K562 (cell line): ENCODE measurements around the gene TMEM87B. TPM values are rescaled to one million over a fixed set of nuclear protein-coding genes. Genes with fewer than 3 reads are reported as not detected.

Experiments
- CBFA2T2 ChIP-seq: fragments of 450-650 bp; conservative IDR thresholded peaks from 2 replicates; pipeline ENCODE4 v1.6.1; 2017; ENCODE audit warnings: mild to moderate bottlenecking
- CEBPG ChIP-seq, 3 experiments: fragments of 200-800 bp in 1 of 3; sonication (Bioruptor generic) in 1 of 3; sonication (generic) in 1 of 3; formaldehyde crosslinking in 1 of 3; IDR thresholded peaks in 2 of 3; conservative IDR thresholded peaks in 1 of 3; 2 replicates each; pipeline versions ENCODE4 v1.6.1 to v1.8.0; 2016 to 2022; ENCODE audit warnings: missing compliant biosample characterization in 2 of 3, missing genetic modification characterization in 2 of 3, mild to moderate bottlenecking in 1 of 3, missing genetic modification reagents in 1 of 3
- EHMT2 ChIP-seq: fragments of 450-650 bp; IDR thresholded peaks from 2 replicates; pipeline ENCODE4 v1.6.1; 2018; ENCODE audit warnings: antibody characterized with exemption
- FOSL1 ChIP-seq: fragments of 200-800 bp; sonication (Bioruptor generic); conservative IDR thresholded peaks from 2 replicates; pipeline ENCODE4 v1.6.1; 2016; ENCODE audit warnings: missing genetic modification characterization, missing compliant biosample characterization
- GATA2 ChIP-seq: sonication (generic); formaldehyde crosslinking; IDR thresholded peaks from 2 replicates; pipeline ENCODE4 v1.4.0; 2020; ENCODE audit warnings: mild to moderate bottlenecking, missing genetic modification reagents
- HDAC3 ChIP-seq: fragments of 450-650 bp; IDR thresholded peaks from 2 replicates; pipeline ENCODE4 v1.6.1; 2018; ENCODE audit warnings: borderline replicate concordance, mild to moderate bottlenecking, moderate library complexity; ENCODE audit not compliant: partially characterized antibody
- HMG20B ChIP-seq: fragments of 250-450 bp; sonication (Bioruptor Pico); IDR thresholded peaks from 2 replicates; pipeline ENCODE4 v1.5.0; 2021; ENCODE audit warnings: mild to moderate bottlenecking
- HMGN3 ChIP-seq: IDR thresholded peaks from 2 replicates; pipeline ENCODE4 v1.6.1; 2011; ENCODE audit warnings: borderline replicate concordance, low read depth, mild to moderate bottlenecking, mixed read lengths, low read length; ENCODE audit not compliant: insufficient read length; ENCODE audit errors: extremely low read depth
- KDM1A ChIP-seq, 2 experiments: fragments of 450-650 bp; IDR thresholded peaks; 2 replicates each; pipeline ENCODE4 v1.6.1; 2016; ENCODE audit warnings: mild to moderate bottlenecking in 2 of 2
- SMARCA4 ChIP-seq: fragments of 450-650 bp; IDR thresholded peaks from 2 replicates; pipeline ENCODE4 v1.6.1; 2016
- SOX6 ChIP-seq: fragments of 450-650 bp; IDR thresholded peaks from 2 replicates; pipeline ENCODE4 v1.6.1; 2014; ENCODE audit warnings: mild to moderate bottlenecking
- TAF1 ChIP-seq: IDR thresholded peaks from 2 replicates; pipeline ENCODE4 v1.6.1; 2011; ENCODE audit warnings: mild to moderate bottlenecking, low read length, moderate library complexity; ENCODE audit not compliant: insufficient read depth, control insufficient read depth, severe bottlenecking; ENCODE audit errors: extremely low read depth
- ZEB2 ChIP-seq: fragments of 450-650 bp; IDR thresholded peaks from 2 replicates; pipeline ENCODE4 v1.6.1; 2016
- ZNF778 ChIP-seq: fragments of 450-650 bp; formaldehyde crosslinking; IDR thresholded peaks from 2 replicates; pipeline ENCODE4 v1.4.0; 2020; ENCODE audit warnings: mild to moderate bottlenecking, moderate library complexity
- polyA plus RNA-seq, 8 experiments: library from polyadenylated mRNA; depleted of rRNA in 4 of 8; stranded (reverse) in 5 of 8; unstranded in 3 of 8; fragments of >200 nt; fragmentation: Nextera tagmentation in 2 of 8; fragmentation: Illumina TruSeq in 1 of 8; extraction: Ambion mirVana in 2 of 8; extraction: Trizol in 1 of 8; gene quantifications; 2 replicates each; pipeline versions ENCODE4 v1.2.1 to v1.2.3, GENCODE V29; 2011 to 2014; ENCODE audit warnings: inconsistent platforms in 1 of 8, missing spikeins in 1 of 8
- total RNA-seq, 7 experiments: library from RNA; depleted of rRNA in 6 of 7; stranded (reverse); fragments of >200 nt in 6 of 7; fragmentation: Illumina TruSeq in 2 of 7; extraction: Trizol in 2 of 7; gene quantifications; 2 replicates each; pipeline versions ENCODE4 v1.2.1 to v1.2.3, GENCODE V29; 2011 to 2021; ENCODE audit warnings: low replicate concordance in 1 of 7
- TF ChIP-seq, protein P1 (sequence below): fragments of 450-650 bp; IDR thresholded peaks from 2 replicates; pipeline ENCODE4 v1.6.1; 2016; ENCODE audit warnings: mild to moderate bottlenecking, moderate library complexity
- TF ChIP-seq, protein P2 (sequence below), 2 experiments: fragments of 450-650 bp in 1 of 2; sonication (generic) in 1 of 2; formaldehyde crosslinking; conservative IDR thresholded peaks; 2 replicates each; pipeline versions ENCODE4 v1.4.0 to v1.8.1; 2020 to 2022; ENCODE audit warnings: mild to moderate bottlenecking in 1 of 2, missing genetic modification reagents in 1 of 2

Gene TMEM87B
- total and polyA plus RNA-seq, 9 of the 15 experiments (the other 6 are each of a cell fraction or from before 2014, with no cell fraction given) = 3.7 to 17.1 (median 11.0) TPM

DNA sequence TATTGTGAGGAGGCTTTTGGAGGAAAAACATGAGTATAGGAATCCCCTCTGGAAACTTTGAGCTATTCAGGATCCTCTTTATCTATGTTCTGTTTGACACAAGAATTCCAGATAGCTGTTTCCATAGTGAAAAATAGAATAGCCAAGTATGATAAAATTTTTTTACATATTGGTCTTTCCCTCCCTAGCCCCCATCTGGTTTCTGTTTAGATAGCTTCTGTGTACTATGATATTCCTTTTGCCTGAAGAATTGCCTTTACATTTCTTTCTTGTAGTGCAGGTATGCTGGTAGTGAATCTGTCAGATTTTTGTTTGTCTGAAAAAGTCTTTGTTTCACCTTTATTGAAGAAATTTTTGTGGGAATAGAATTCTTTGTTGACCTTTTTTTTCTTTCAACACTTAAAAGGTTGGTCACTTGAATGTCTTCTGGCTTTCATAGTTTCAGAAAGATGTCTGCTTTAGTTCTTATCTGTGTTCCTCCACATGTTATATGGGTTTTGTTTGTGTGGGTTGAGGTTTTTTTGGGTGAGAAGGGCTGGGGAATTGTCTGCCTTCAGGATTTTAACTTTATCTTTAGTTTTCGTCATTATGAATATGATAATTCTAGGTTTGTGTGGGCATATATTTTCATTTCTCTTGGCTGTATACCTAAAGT is 53.2 kb downstream of the TMEM87B start (continued):
- TF ChIP-seq, protein P1, sequence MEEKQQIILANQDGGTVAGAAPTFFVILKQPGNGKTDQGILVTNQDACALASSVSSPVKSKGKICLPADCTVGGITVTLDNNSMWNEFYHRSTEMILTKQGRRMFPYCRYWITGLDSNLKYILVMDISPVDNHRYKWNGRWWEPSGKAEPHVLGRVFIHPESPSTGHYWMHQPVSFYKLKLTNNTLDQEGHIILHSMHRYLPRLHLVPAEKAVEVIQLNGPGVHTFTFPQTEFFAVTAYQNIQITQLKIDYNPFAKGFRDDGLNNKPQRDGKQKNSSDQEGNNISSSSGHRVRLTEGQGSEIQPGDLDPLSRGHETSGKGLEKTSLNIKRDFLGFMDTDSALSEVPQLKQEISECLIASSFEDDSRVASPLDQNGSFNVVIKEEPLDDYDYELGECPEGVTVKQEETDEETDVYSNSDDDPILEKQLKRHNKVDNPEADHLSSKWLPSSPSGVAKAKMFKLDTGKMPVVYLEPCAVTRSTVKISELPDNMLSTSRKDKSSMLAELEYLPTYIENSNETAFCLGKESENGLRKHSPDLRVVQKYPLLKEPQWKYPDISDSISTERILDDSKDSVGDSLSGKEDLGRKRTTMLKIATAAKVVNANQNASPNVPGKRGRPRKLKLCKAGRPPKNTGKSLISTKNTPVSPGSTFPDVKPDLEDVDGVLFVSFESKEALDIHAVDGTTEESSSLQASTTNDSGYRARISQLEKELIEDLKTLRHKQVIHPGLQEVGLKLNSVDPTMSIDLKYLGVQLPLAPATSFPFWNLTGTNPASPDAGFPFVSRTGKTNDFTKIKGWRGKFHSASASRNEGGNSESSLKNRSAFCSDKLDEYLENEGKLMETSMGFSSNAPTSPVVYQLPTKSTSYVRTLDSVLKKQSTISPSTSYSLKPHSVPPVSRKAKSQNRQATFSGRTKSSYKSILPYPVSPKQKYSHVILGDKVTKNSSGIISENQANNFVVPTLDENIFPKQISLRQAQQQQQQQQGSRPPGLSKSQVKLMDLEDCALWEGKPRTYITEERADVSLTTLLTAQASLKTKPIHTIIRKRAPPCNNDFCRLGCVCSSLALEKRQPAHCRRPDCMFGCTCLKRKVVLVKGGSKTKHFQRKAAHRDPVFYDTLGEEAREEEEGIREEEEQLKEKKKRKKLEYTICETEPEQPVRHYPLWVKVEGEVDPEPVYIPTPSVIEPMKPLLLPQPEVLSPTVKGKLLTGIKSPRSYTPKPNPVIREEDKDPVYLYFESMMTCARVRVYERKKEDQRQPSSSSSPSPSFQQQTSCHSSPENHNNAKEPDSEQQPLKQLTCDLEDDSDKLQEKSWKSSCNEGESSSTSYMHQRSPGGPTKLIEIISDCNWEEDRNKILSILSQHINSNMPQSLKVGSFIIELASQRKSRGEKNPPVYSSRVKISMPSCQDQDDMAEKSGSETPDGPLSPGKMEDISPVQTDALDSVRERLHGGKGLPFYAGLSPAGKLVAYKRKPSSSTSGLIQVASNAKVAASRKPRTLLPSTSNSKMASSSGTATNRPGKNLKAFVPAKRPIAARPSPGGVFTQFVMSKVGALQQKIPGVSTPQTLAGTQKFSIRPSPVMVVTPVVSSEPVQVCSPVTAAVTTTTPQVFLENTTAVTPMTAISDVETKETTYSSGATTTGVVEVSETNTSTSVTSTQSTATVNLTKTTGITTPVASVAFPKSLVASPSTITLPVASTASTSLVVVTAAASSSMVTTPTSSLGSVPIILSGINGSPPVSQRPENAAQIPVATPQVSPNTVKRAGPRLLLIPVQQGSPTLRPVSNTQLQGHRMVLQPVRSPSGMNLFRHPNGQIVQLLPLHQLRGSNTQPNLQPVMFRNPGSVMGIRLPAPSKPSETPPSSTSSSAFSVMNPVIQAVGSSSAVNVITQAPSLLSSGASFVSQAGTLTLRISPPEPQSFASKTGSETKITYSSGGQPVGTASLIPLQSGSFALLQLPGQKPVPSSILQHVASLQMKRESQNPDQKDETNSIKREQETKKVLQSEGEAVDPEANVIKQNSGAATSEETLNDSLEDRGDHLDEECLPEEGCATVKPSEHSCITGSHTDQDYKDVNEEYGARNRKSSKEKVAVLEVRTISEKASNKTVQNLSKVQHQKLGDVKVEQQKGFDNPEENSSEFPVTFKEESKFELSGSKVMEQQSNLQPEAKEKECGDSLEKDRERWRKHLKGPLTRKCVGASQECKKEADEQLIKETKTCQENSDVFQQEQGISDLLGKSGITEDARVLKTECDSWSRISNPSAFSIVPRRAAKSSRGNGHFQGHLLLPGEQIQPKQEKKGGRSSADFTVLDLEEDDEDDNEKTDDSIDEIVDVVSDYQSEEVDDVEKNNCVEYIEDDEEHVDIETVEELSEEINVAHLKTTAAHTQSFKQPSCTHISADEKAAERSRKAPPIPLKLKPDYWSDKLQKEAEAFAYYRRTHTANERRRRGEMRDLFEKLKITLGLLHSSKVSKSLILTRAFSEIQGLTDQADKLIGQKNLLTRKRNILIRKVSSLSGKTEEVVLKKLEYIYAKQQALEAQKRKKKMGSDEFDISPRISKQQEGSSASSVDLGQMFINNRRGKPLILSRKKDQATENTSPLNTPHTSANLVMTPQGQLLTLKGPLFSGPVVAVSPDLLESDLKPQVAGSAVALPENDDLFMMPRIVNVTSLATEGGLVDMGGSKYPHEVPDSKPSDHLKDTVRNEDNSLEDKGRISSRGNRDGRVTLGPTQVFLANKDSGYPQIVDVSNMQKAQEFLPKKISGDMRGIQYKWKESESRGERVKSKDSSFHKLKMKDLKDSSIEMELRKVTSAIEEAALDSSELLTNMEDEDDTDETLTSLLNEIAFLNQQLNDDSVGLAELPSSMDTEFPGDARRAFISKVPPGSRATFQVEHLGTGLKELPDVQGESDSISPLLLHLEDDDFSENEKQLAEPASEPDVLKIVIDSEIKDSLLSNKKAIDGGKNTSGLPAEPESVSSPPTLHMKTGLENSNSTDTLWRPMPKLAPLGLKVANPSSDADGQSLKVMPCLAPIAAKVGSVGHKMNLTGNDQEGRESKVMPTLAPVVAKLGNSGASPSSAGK = peak; percentile 16; the same call in 1 of the 2 replicates
- TF ChIP-seq SMARCA4 (peak; percentile 71), CBFA2T2 (peak; percentile 67), TAF1 (no peak), HMGN3 (no peak), CEBPG (CRISPR knock-in tag; IDR thresholded peaks at IDR 0.05) (no peak), CEBPG (tag; conservative IDR thresholded peaks at IDR 0.05 in 1 of 2, IDR thresholded peaks at IDR 0.05 in 1 of 2) (no peak), ZNF778 (CRISPR knock-in tag) (no peak), GATA2 (peak; percentile 56; the same call in 1 of the 2 replicates), ZEB2 (peak; percentile 15; the same call in 1 of the 2 replicates), HMG20B (CRISPR knock-in tag) (no peak), EHMT2 (peak; percentile 61; the same call in 1 of the 2 replicates), FOSL1 (tag) (peak; percentile 53; the same call in 1 of the 2 replicates), HDAC3 (peak; percentile 45), SOX6 (peak; percentile 65), KDM1A (IDR thresholded peaks at IDR 0.05) (peak; percentile 61 to 69; a peak in 3 of 4 replicates)
- TF ChIP-seq, protein P2, sequence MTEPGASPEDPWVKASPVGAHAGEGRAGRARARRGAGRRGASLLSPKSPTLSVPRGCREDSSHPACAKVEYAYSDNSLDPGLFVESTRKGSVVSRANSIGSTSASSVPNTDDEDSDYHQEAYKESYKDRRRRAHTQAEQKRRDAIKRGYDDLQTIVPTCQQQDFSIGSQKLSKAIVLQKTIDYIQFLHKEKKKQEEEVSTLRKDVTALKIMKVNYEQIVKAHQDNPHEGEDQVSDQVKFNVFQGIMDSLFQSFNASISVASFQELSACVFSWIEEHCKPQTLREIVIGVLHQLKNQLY (CRISPR knock-in tag; conservative IDR thresholded peaks at IDR 0.05) = no peak
